Activated naive CD4-positive, alpha-beta T cell treated with anti-CD3 and anti-CD28 coated beads, Interleukin-2, amount 50 U/mL, for 24 hours (primary cell): ENCODE measurements around the gene SNRPA1.
"Not testable (repeated sequence)": the region's sequence is repeated elsewhere in the genome, so short reads cannot be mapped to it uniquely, and the experiment has no call there.

Source experiments
- H3K27ac Mint-ChIP-seq: one replicate; pipeline ENCODE4 v1.8.0; 2021; ENCODE audit warnings: mild to moderate bottlenecking, mixed read lengths
- H3K27me3 Mint-ChIP-seq: one replicate; pipeline ENCODE4 v1.8.0; 2021; ENCODE audit warnings: mixed read lengths
- H3K36me3 Mint-ChIP-seq: one replicate; pipeline ENCODE4 v1.8.0; 2021; ENCODE audit warnings: mixed read lengths
- H3K4me1 Mint-ChIP-seq: one replicate; pipeline ENCODE4 v1.8.0; 2021; ENCODE audit warnings: mixed read lengths
- H3K4me3 Mint-ChIP-seq: one replicate; pipeline ENCODE4 v1.8.0; 2021; ENCODE audit warnings: mild to moderate bottlenecking, mixed read lengths
- H3K9me3 Mint-ChIP-seq: one replicate; pipeline ENCODE4 v1.8.0; 2021; ENCODE audit warnings: mixed read lengths

The SNRPA1 gene

GRCh38 chr15:101309436-101310160, 14.6 kb upstream of the SNRPA1 start:
- Mint-ChIP-seq H3K4me3 (no peak overlapping the region), H3K27ac (no peak overlapping the region), H3K36me3 (peaks cover 2% of the 10 kb centered on the region), H3K27me3 (no peaks in the 10 kb centered on the region), H3K4me1 (no peaks in the 10 kb centered on the region), H3K9me3 (no peaks in the 10 kb centered on the region)

GRCh38 chr15:101308604-101309435, 13.8 kb upstream of the SNRPA1 start:
- no peak overlapping the region for H3K4me3 Mint-ChIP-seq
- H3K36me3 Mint-ChIP-seq = peaks cover 2% of the 10 kb centered on the region
- H3K27me3 Mint-ChIP-seq = no peaks in the 10 kb centered on the region
- no peak overlapping the region for H3K27ac Mint-ChIP-seq
- no peaks in the 10 kb centered on the region for H3K4me1 Mint-ChIP-seq
- H3K9me3 Mint-ChIP-seq = no peaks in the 10 kb centered on the region

GRCh38 chr15:101307897-101308603, 13.0 kb upstream of the SNRPA1 start:
- peaks cover 2% of the 10 kb centered on the region for H3K36me3 Mint-ChIP-seq
- no peak overlapping the region for H3K4me3 Mint-ChIP-seq
- no peaks in the 10 kb centered on the region for H3K4me1 Mint-ChIP-seq
- no peaks in the 10 kb centered on the region for H3K27me3 Mint-ChIP-seq
- H3K27ac Mint-ChIP-seq = no peak overlapping the region
- H3K9me3 Mint-ChIP-seq = no peaks in the 10 kb centered on the region

DNA sequence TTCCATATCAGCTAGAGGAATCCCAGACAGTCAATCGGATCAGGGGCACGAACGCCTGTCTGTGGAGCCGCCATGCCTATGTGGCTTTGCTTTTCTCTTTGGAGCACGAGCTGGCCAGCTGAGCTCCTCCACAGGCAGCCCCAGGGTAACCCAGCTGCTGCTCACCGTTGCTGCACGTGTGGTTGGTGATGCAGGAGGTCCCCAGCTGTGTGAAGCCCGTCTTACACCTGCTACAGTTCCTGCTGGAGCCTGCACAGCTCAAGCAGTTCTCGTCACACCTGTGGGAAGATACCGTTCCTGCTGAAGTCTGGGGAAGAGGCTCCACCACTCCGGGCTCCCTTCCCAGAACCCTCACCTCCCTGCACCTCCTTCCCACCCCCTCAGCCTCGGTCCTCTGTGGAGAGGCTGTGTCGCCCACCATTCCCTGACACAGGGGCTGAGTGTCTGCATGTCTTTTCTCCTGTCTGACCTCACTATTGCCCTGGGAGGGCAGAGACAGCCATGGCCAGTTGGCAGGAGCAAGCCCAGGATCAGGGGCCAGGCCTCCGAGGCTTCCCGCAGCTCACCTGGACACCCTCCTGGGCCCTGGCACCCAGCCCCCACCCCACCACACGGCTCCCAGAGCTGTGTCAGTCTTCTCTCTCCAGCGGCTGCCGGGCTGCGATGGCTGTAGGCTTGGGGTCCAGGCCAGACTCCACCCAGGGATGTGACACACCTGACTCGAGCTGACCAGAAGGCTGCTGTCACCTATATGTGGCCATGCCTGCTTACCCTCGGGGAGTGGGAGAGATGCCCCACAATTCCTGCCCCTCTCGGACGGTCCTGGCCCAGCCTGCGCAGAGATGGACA, 12.2 kb upstream of the SNRPA1 start:
- H3K36me3 Mint-ChIP-seq = peaks cover 2% of the 10 kb centered on the region
- H3K9me3 Mint-ChIP-seq = no peaks in the 10 kb centered on the region
- no peaks in the 10 kb centered on the region for H3K27me3 Mint-ChIP-seq
- no peak overlapping the region for H3K27ac Mint-ChIP-seq
- no peaks in the 10 kb centered on the region for H3K4me1 Mint-ChIP-seq
- no peak overlapping the region for H3K4me3 Mint-ChIP-seq

DNA sequence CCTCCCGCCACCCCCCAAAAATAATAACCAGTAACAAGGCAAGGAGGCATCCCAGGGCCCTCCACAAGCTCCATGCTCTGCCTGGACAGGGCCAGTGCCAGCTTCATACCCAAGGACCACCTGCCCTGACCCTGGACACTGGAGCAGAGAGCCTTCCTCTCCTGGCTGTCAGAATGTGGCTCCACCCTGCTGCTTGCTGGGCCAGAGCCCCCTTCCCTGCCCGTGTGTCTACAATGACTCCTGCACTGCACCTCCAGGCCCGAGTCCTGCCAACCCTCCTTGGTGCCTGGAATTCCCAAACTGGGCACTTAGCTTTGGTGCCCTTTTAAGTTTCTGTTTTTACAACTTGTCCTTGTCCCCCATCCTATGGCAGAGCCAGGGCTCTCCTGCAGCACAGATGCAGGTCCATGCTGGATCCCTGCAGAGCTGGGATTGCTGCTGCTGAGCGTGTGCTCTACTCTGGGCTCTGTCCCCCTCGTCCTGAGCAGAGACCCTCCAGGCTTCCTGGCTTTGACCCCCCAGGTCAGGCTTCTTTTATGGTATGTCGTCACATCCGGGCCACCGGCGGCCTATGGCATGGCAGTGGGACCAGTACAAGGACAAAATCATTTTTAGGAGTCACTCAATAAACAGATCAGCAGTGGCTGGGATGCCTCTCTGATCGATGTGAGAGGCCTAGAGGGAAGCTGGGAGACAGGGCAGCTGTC, 11.4 kb upstream of the SNRPA1 start:
- no peaks in the 10 kb centered on the region for H3K27me3 Mint-ChIP-seq
- H3K4me1 Mint-ChIP-seq = no peaks in the 10 kb centered on the region
- H3K27ac Mint-ChIP-seq = no peak overlapping the region
- H3K4me3 Mint-ChIP-seq = no peak overlapping the region
- H3K9me3 Mint-ChIP-seq = no peaks in the 10 kb centered on the region
- no peaks in the 10 kb centered on the region for H3K36me3 Mint-ChIP-seq

DNA sequence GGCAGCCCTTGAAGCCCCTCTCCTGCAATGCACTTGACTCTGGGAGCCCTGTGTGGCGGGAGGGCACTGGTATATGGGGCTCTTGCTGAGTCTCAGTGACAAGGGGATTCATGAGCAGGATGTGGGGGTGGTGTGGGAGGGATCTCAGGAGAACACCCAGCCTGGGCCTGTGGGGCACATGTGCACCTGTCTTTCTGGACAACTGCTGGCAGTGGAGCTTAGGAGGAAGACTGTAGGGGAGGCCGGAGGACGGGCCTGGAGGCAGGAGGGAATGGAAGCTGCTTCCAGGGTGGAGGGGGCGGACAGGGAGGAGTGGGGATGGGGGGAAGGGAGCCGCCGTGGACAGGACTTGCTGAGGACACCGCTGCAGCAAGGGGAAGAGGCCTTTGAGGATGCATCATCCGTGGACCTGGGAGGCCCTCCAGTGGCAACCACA, 10.8 kb upstream of the SNRPA1 start:
- Mint-ChIP-seq H3K36me3 (no peaks in the 10 kb centered on the region), H3K27ac (no peak overlapping the region), H3K4me1 (no peaks in the 10 kb centered on the region), H3K27me3 (no peaks in the 10 kb centered on the region), H3K4me3 (no peak overlapping the region), H3K9me3 (no peaks in the 10 kb centered on the region)

DNA sequence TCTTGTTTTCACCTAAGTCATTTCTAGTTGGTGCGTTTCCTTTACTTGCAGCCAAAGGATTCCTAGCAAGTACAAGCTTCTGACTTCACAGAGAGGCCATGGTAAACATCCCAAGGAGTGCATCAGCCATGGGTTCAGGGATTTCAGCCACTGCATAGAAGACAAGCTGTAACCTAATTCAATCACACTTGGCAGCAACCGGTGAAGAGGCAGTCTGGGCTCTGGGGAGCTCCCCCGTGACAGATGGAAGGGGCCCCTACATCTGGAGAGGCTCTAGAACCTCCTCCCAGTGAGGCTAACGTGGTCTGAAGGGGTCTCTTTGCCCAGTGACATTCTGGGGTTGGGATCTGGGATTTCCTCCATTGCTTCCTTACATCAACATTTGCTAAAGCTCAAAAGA, 8.4 kb upstream of the SNRPA1 start:
- Mint-ChIP-seq H3K36me3 (no peaks in the 10 kb centered on the region), H3K27me3 (no peaks in the 10 kb centered on the region), H3K4me3 (no peak overlapping the region), H3K9me3 (no peaks in the 10 kb centered on the region), H3K27ac (no peak overlapping the region), H3K4me1 (no peaks in the 10 kb centered on the region)

DNA sequence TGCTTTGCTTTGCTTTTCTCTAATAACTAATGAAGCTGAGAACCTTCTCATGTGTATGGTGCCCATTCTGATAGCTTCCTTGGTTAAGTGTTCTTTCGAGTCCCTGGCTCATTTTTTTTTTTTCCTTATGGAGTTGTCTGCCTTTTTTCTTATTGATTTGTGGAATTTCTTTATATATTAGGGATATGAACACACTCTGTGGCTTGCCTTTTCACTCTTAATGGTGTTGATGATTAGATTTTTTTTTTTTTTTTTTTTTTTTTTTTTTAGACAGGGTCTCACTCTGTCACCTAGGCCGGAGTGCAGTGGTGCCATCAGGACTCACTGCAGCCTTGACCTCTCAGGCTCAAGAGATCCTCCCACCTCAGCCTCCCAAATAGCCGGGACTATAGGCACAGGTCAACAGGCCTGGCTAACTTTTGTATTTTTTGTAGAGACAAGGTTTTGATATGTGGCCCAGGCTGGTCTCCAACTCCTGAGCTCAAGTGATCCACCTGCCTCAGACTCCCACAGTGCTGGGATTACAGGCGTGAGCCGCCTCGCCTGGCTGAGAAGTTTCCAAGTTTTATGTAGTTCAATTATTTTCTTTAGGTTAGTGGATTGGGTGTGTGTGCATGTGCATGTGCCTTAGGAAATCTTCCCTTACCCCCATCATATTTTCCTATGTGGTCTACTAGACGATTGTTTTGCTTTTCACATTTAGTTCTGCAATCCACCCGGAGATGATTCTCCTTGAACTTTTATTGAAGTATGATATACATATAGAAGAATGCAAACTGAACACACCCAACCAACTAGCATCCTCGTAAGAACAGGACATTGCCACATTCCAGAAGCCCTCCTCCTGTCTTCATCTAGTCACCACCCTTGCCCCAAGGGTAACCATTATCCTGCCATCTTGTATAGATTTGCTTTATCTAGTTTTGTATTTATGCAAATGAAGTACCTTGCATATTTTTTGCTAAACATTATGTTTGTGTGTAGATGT, 1.7 kb upstream of the SNRPA1 start:
- Mint-ChIP-seq H3K4me1 (peaks cover 33% of the 10 kb centered on the region), H3K4me3 (peak overlapping the region; percentile 97), H3K27ac (peak overlapping the region; percentile 70)

GRCh38 chr15:101295607-101296161, 636 bp upstream of the SNRPA1 start:
- H3K4me1 Mint-ChIP-seq = peaks cover 39% of the 10 kb centered on the region
- H3K36me3 Mint-ChIP-seq = peaks cover 15% of the 10 kb centered on the region

More for the DNA sequence above, 1.7 kb upstream of the SNRPA1 start:
- peaks cover 12% of the 10 kb centered on the region for H3K36me3 Mint-ChIP-seq
- H3K9me3 Mint-ChIP-seq = no peaks in the 10 kb centered on the region
- H3K27me3 Mint-ChIP-seq = no peaks in the 10 kb centered on the region

DNA sequence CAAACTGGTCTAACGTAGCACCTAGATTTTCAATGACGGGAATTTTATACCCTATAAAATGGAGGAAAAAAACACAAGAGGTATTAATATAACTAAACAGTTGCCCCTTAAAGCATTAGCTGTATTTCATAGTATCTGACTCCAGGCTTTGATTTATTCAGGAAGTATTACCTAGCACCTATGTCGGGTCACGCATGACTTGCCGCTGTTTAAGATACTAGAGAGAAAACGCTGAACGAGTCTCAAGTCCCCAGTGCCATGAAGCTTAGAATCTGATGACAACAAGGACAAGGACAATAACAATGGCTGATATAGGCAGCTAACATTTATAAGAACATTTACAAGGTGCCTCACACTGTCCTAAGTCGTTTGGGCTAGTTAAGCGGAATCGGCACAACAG, 1.9 kb downstream of the SNRPA1 start:
- Mint-ChIP-seq H3K4me1 (peaks cover 58% of the 10 kb centered on the region), H3K36me3 (peaks cover 26% of the 10 kb centered on the region)

More at GRCh38 chr15:101295607-101296161, 636 bp upstream of the SNRPA1 start:
- H3K27ac Mint-ChIP-seq = peak overlapping the region; percentile 62
- H3K9me3 Mint-ChIP-seq = no peaks in the 10 kb centered on the region
- peak overlapping the region; percentile 97 for H3K4me3 Mint-ChIP-seq
- no peaks in the 10 kb centered on the region for H3K27me3 Mint-ChIP-seq

GRCh38 chr15:101288905-101289513, 6.0 kb downstream of the SNRPA1 start:
- H3K9me3 Mint-ChIP-seq = no peaks in the 10 kb centered on the region
- peaks cover 30% of the 10 kb centered on the region for H3K36me3 Mint-ChIP-seq
- H3K27ac Mint-ChIP-seq = peak overlapping the region; percentile 31
- H3K27me3 Mint-ChIP-seq = no peaks in the 10 kb centered on the region
- no peak overlapping the region for H3K4me3 Mint-ChIP-seq
- peaks cover 54% of the 10 kb centered on the region for H3K4me1 Mint-ChIP-seq

More for the DNA sequence above, 1.9 kb downstream of the SNRPA1 start:
- no peaks in the 10 kb centered on the region for H3K27me3 Mint-ChIP-seq
- H3K9me3 Mint-ChIP-seq = no peaks in the 10 kb centered on the region
- H3K27ac Mint-ChIP-seq = peak overlapping the region; percentile 97
- peak overlapping the region; percentile 97 for H3K4me3 Mint-ChIP-seq

- not testable (repeated sequence) for H3K4me3 Mint-ChIP-seq, H3K9me3 Mint-ChIP-seq, H3K27me3 Mint-ChIP-seq
- Mint-ChIP-seq H3K4me1 (peaks cover 41% of the 10 kb centered on the region), H3K27ac (peak overlapping the region; percentile 2), H3K36me3 (peaks cover 23% of the 10 kb centered on the region)
These were observed 7.7 kb downstream of the SNRPA1 start for GRCh38 chr15:101287342-101287741.
